Measurements from ENCODE around the gene AURKAIP1. TPM values are rescaled to one million over a fixed set of nuclear protein-coding genes. Genes with fewer than 3 reads are reported as not detected.

The AURKAIP1 gene
- total and polyA plus RNA-seq, 2 of the 13 experiments (the other 11 are each of a cell fraction or from before 2014, with no cell fraction given): 69.5 to 175 TPM

Small RNA genes within 50 kb of the gene (microRNA-seq; reads per million reads assigned to microRNA genes)
- 1.0 reads per million for gene MIR6808

Other genes starting within 250 kb of the AURKAIP1 start
- not detected in 2 replicates for gene TTLL10, start 201.3 kb downstream of the AURKAIP1 start, total RNA-seq (2016; rRNA removed; fragmentation: Illumina TruSeq; extraction: Trizol)
- not detected in 2 replicates for gene TTLL10, start 201.3 kb downstream of the AURKAIP1 start, polyA plus RNA-seq (2011; rRNA removed)
- gene TNFRSF18, start 168.6 kb downstream of the AURKAIP1 start, total RNA-seq (2016; rRNA removed; fragmentation: Illumina TruSeq; extraction: Trizol): not detected in 2 replicates
- gene TNFRSF18, start 168.6 kb downstream of the AURKAIP1 start, polyA plus RNA-seq (2011; rRNA removed): not detected in 2 replicates
- not detected in 2 replicates for gene TNFRSF4, start 161.1 kb downstream of the AURKAIP1 start, total RNA-seq (2016; rRNA removed; fragmentation: Illumina TruSeq; extraction: Trizol)
- gene TNFRSF4, start 161.1 kb downstream of the AURKAIP1 start, polyA plus RNA-seq (2011; rRNA removed): 0.21 TPM in 1 of 2 replicates, not detected in the other
- 45.3 and 107 TPM in 2 replicates for gene SDF4, start 143.2 kb downstream of the AURKAIP1 start, total RNA-seq (2016; rRNA removed; fragmentation: Illumina TruSeq; extraction: Trizol)
- gene SDF4, start 143.2 kb downstream of the AURKAIP1 start, polyA plus RNA-seq (2011; rRNA removed): 80.8 and 99.6 TPM in 2 replicates
- 9.2 and 14.2 TPM in 2 replicates for gene B3GALT6, start 143.0 kb downstream of the AURKAIP1 start, total RNA-seq (2016; rRNA removed; fragmentation: Illumina TruSeq; extraction: Trizol)
- 3.9 and 5.8 TPM in 2 replicates for gene B3GALT6, start 143.0 kb downstream of the AURKAIP1 start, polyA plus RNA-seq (2011; rRNA removed)
- gene C1QTNF12, start 128.5 kb downstream of the AURKAIP1 start, total RNA-seq (2016; rRNA removed; fragmentation: Illumina TruSeq; extraction: Trizol): 0.29 and 0.64 TPM in 2 replicates
- 0.18 and 0.29 TPM in 2 replicates for gene C1QTNF12, start 128.5 kb downstream of the AURKAIP1 start, polyA plus RNA-seq (2011; rRNA removed)
- 22.1 and 29.4 TPM in 2 replicates for gene UBE2J2, start 101.4 kb downstream of the AURKAIP1 start, total RNA-seq (2016; rRNA removed; fragmentation: Illumina TruSeq; extraction: Trizol)
- gene UBE2J2, start 101.4 kb downstream of the AURKAIP1 start, polyA plus RNA-seq (2011; rRNA removed): 25.4 and 28.8 TPM in 2 replicates
- gene SCNN1D, start 94.8 kb downstream of the AURKAIP1 start, total RNA-seq (2016; rRNA removed; fragmentation: Illumina TruSeq; extraction: Trizol): 0.93 and 2.6 TPM in 2 replicates
- gene SCNN1D, start 94.8 kb downstream of the AURKAIP1 start, polyA plus RNA-seq (2011; rRNA removed): 2.3 and 4.7 TPM in 2 replicates
- gene ACAP3, start 67.3 kb downstream of the AURKAIP1 start, total RNA-seq (2016; rRNA removed; fragmentation: Illumina TruSeq; extraction: Trizol): 16.4 and 29.4 TPM in 2 replicates
- gene ACAP3, start 67.3 kb downstream of the AURKAIP1 start, polyA plus RNA-seq (2011; rRNA removed): 50.8 and 56.3 TPM in 2 replicates
- gene PUSL1, start 66.6 kb downstream of the AURKAIP1 start, total RNA-seq (2016; rRNA removed; fragmentation: Illumina TruSeq; extraction: Trizol): 21.7 and 22.2 TPM in 2 replicates
- 8.3 and 9.8 TPM in 2 replicates for gene PUSL1, start 66.6 kb downstream of the AURKAIP1 start, polyA plus RNA-seq (2011; rRNA removed)
- gene INTS11, start 50.5 kb downstream of the AURKAIP1 start, total RNA-seq (2016; rRNA removed; fragmentation: Illumina TruSeq; extraction: Trizol): 46.4 and 52.8 TPM in 2 replicates
- 94.8 and 104 TPM in 2 replicates for gene INTS11, start 50.5 kb downstream of the AURKAIP1 start, polyA plus RNA-seq (2011; rRNA removed)
- 7.2 and 9.3 TPM in 2 replicates for gene CPTP, start 50.4 kb downstream of the AURKAIP1 start, total RNA-seq (2016; rRNA removed; fragmentation: Illumina TruSeq; extraction: Trizol)
- 5.5 and 8.0 TPM in 2 replicates for gene CPTP, start 50.4 kb downstream of the AURKAIP1 start, polyA plus RNA-seq (2011; rRNA removed)
- gene TAS1R3, start 43.9 kb downstream of the AURKAIP1 start, total RNA-seq (2016; rRNA removed; fragmentation: Illumina TruSeq; extraction: Trizol): 0.15 TPM in 1 of 2 replicates, not detected in the other
- gene TAS1R3, start 43.9 kb downstream of the AURKAIP1 start, polyA plus RNA-seq (2011; rRNA removed): 0.13 and 0.20 TPM in 2 replicates
- 42.8 and 60.4 TPM in 2 replicates for gene DVL1, start 25.8 kb downstream of the AURKAIP1 start, total RNA-seq (2016; rRNA removed; fragmentation: Illumina TruSeq; extraction: Trizol)
- 30.8 and 49.5 TPM in 2 replicates for gene DVL1, start 25.8 kb downstream of the AURKAIP1 start, polyA plus RNA-seq (2011; rRNA removed)
- 5.4 and 19.8 TPM in 2 replicates for gene MXRA8, start 16.7 kb downstream of the AURKAIP1 start, total RNA-seq (2016; rRNA removed; fragmentation: Illumina TruSeq; extraction: Trizol)
- gene MXRA8, start 16.7 kb downstream of the AURKAIP1 start, polyA plus RNA-seq (2011; rRNA removed): 44.8 and 71.0 TPM in 2 replicates
- gene CCNL2, start 24.1 kb upstream of the AURKAIP1 start, total RNA-seq (2016; rRNA removed; fragmentation: Illumina TruSeq; extraction: Trizol): 19.6 and 105 TPM in 2 replicates
- 340 and 452 TPM in 2 replicates for gene CCNL2, start 24.1 kb upstream of the AURKAIP1 start, polyA plus RNA-seq (2011; rRNA removed)
- 127 and 175 TPM in 2 replicates for gene MRPL20, start 32.1 kb upstream of the AURKAIP1 start, total RNA-seq (2016; rRNA removed; fragmentation: Illumina TruSeq; extraction: Trizol)
- gene MRPL20, start 32.1 kb upstream of the AURKAIP1 start, polyA plus RNA-seq (2011; rRNA removed): 59.0 and 59.2 TPM in 2 replicates
- 28.3 and 30.1 TPM in 2 replicates for gene ANKRD65, start 46.1 kb upstream of the AURKAIP1 start, total RNA-seq (2016; rRNA removed; fragmentation: Illumina TruSeq; extraction: Trizol)
- gene ANKRD65, start 46.1 kb upstream of the AURKAIP1 start, polyA plus RNA-seq (2011; rRNA removed): 12.1 and 13.2 TPM in 2 replicates
- gene VWA1, start 60.5 kb upstream of the AURKAIP1 start, total RNA-seq (2016; rRNA removed; fragmentation: Illumina TruSeq; extraction: Trizol): 25.1 and 57.5 TPM in 2 replicates
- 40.9 and 61.3 TPM in 2 replicates for gene VWA1, start 60.5 kb upstream of the AURKAIP1 start, polyA plus RNA-seq (2011; rRNA removed)
- 3.2 and 4.7 TPM in 2 replicates for gene ATAD3C, start 74.5 kb upstream of the AURKAIP1 start, total RNA-seq (2016; rRNA removed; fragmentation: Illumina TruSeq; extraction: Trizol)
- 2.4 and 3.5 TPM in 2 replicates for gene ATAD3C, start 74.5 kb upstream of the AURKAIP1 start, polyA plus RNA-seq (2011; rRNA removed)
- gene ATAD3B, start 96.6 kb upstream of the AURKAIP1 start, total RNA-seq (2016; rRNA removed; fragmentation: Illumina TruSeq; extraction: Trizol): 21.1 and 31.1 TPM in 2 replicates
- 9.6 and 15.4 TPM in 2 replicates for gene ATAD3B, start 96.6 kb upstream of the AURKAIP1 start, polyA plus RNA-seq (2011; rRNA removed)
- 33.4 and 49.0 TPM in 2 replicates for gene ATAD3A, start 137.0 kb upstream of the AURKAIP1 start, total RNA-seq (2016; rRNA removed; fragmentation: Illumina TruSeq; extraction: Trizol)
- 10.6 and 15.5 TPM in 2 replicates for gene ATAD3A, start 137.0 kb upstream of the AURKAIP1 start, polyA plus RNA-seq (2011; rRNA removed)
- not detected in 2 replicates for gene TMEM240, start 165.4 kb upstream of the AURKAIP1 start, total RNA-seq (2016; rRNA removed; fragmentation: Illumina TruSeq; extraction: Trizol)
- 0.17 and 0.21 TPM in 2 replicates for gene TMEM240, start 165.4 kb upstream of the AURKAIP1 start, polyA plus RNA-seq (2011; rRNA removed)
- 63.5 and 67.1 TPM in 2 replicates for gene SSU72, start 199.7 kb upstream of the AURKAIP1 start, total RNA-seq (2016; rRNA removed; fragmentation: Illumina TruSeq; extraction: Trizol)
- gene SSU72, start 199.7 kb upstream of the AURKAIP1 start, polyA plus RNA-seq (2011; rRNA removed): 41.7 and 42.8 TPM in 2 replicates
- gene FNDC10, start 224.9 kb upstream of the AURKAIP1 start, total RNA-seq (2016; rRNA removed; fragmentation: Illumina TruSeq; extraction: Trizol): 2.0 and 2.5 TPM in 2 replicates
- gene FNDC10, start 224.9 kb upstream of the AURKAIP1 start, polyA plus RNA-seq (2011; rRNA removed): 2.2 and 3.1 TPM in 2 replicates
- 10.3 and 30.4 TPM in 2 replicates for gene MIB2, start 240.3 kb upstream of the AURKAIP1 start, total RNA-seq (2016; rRNA removed; fragmentation: Illumina TruSeq; extraction: Trizol)
- gene MIB2, start 240.3 kb upstream of the AURKAIP1 start, polyA plus RNA-seq (2011; rRNA removed): 19.9 and 31.3 TPM in 2 replicates